Measurements from ENCODE around the gene COA8. TPM values are rescaled to one million over a fixed set of nuclear protein-coding genes. Genes with fewer than 3 reads are reported as not detected.

Gene COA8
- total and polyA plus RNA-seq, 2 of the 4 experiments (the other 2 are of a cell fraction), result 12.2 to 21.1 TPM

GRCh38 chr14:103597623-103598377, 35.0 kb downstream of the COA8 start:
- no peak overlapping the region for H3K27ac ChIP-seq (ENCODE audit: insufficient read depth, low read length)
- intact Hi-C loops (cut with micrococcal nuclease), result loop anchor here (2.0 kb wide), 1 partner anchor 31 kb away; the partner anchor contains the start of gene KLC1
- no peak overlapping the region for H2BK15ac ChIP-seq (ENCODE audit: low read depth, low read length)
- H2BK120ac ChIP-seq (ENCODE audit: low read depth, low read length), result no peak overlapping the region
- ATAC-seq (ENCODE audit: low read depth), result peak; percentile 96
- H3K4me3 ChIP-seq (ENCODE audit: insufficient read depth, low read depth, low read length), result no peak overlapping the region
- H3K36me3 ChIP-seq (ENCODE audit: control insufficient read depth, insufficient read depth, low read length), result no peaks in the 10 kb centered on the region
- no peak overlapping the region for H3K23ac ChIP-seq (ENCODE audit: low read depth, low read length)
- H3K9me3 ChIP-seq (ENCODE audit: control insufficient read depth, insufficient read depth, low read length), result no peaks in the 10 kb centered on the region
- H2BK20ac ChIP-seq (ENCODE audit: low read depth, low read length), result no peak overlapping the region
- no TSS peak for BruUV-seq (replicated peaks)
- peaks cover 0 to 16% of the 10 kb centered on the region in 2 experiments; a peak in 1 of 4 replicates for H3K79me1 ChIP-seq (ENCODE audit: low read depth in 1 of 2, low read length in 2 of 2)
- no peak overlapping the region for H2BK5ac ChIP-seq (ENCODE audit: low read depth, low read length, poor library complexity, severe bottlenecking)
- H3K27me3 ChIP-seq (ENCODE audit: control insufficient read depth, insufficient read depth, low read length), result no peaks in the 10 kb centered on the region
- H2AK5ac ChIP-seq (ENCODE audit: low read depth, low read length), result peak overlapping the region; percentile 56; the same call in 1 of the 2 replicates
- no peak overlapping the region for H3K56ac ChIP-seq (ENCODE audit: extremely low read depth, insufficient read depth, low read length)
- dilution Hi-C loops (cut with HindIII; ENCODE audit: low sequenced_read_pairs, unreplicated experiment), result no loop called here
- peaks cover 8% of the 10 kb centered on the region for H4K20me1 ChIP-seq (ENCODE audit: insufficient read depth, low read length)
- no peak overlapping the region; the same call in 1 of the 2 replicates for H4K91ac ChIP-seq (ENCODE audit: insufficient read depth, low read depth, low read length)
- H3K18ac ChIP-seq (ENCODE audit: low read depth, low read length), result no peak overlapping the region
- in situ Hi-C loops (cut with MboI; ENCODE audit: low sequenced_read_pairs), result no loop called here
- DNase-seq, result peak; percentile 95
- peaks cover 9% of the 10 kb centered on the region for H3K9me1 ChIP-seq (ENCODE audit: insufficient read depth, low read length)
- ChIA-PET CTCF (no interaction called here), POLR2A (ENCODE audit: unreplicated experiment) (no interaction called here)
- peak overlapping the region; percentile 52 for H3K4ac ChIP-seq (ENCODE audit: low read depth, low read length)
- no peak overlapping the region for H4K8ac ChIP-seq (ENCODE audit: low read depth in 2 of 2, low read length in 2 of 2)
- peak overlapping the region; percentile 67 for H2AFZ ChIP-seq (replicated peaks; ENCODE audit: low read length, poor library complexity)
- no peak overlapping the region for H4K5ac ChIP-seq (ENCODE audit: low read depth, low read length)
- WGBS, 2 experiments (ENCODE audit: extremely low coverage in 2 of 2, insufficient read length in 1 of 2), result 50% methylated on average over 5 of the region's 10 CpGs; no CpG with 5 or more reads in 1 of the 2 experiments
- H3K14ac ChIP-seq (replicated peaks; ENCODE audit: low read depth, low read length), result peak overlapping the region; percentile 64; the same call in 1 of the 2 replicates
- TF ChIP-seq BHLHE40 (IDR thresholded peaks at IDR 0.05; ENCODE audit: low read depth, low read length) (peak; percentile 77), RCOR1 (IDR thresholded peaks at IDR 0.05; ENCODE audit: insufficient replicate concordance, low read length) (peak; percentile 53), CEBPB (IDR thresholded peaks at IDR 0.05; ENCODE audit: low read depth, low read length) (no peak), MAZ (IDR thresholded peaks at IDR 0.05; ENCODE audit: borderline replicate concordance, low read depth, low read length) (peak; percentile 15; the same call in 1 of the 2 replicates), POLR2A (IDR thresholded peaks at IDR 0.05; ENCODE audit: low read depth, low read length) (no peak), CHD1 (IDR thresholded peaks at IDR 0.05; ENCODE audit: low read depth, low read length) (no peak), MXI1 (IDR thresholded peaks at IDR 0.05; ENCODE audit: borderline replicate concordance, low read depth, low read length) (0 out of 2 replicates have a peak, but pooled peaks have one; percentile 32), FOS (IDR thresholded peaks at IDR 0.05; ENCODE audit: low read depth, low read length) (peak; percentile 99)
- H3K4me2 ChIP-seq (ENCODE audit: low read depth, low read length), result no peak overlapping the region
- peak overlapping the region; percentile 47 for H2AK9ac ChIP-seq (replicated peaks; ENCODE audit: low read depth, low read length, poor library complexity)
- no peak overlapping the region for H3K9ac ChIP-seq (ENCODE audit: low read depth, low read length)
- H3K4me1 ChIP-seq (ENCODE audit: control insufficient read depth, insufficient read depth, low read length), result peaks cover 12% of the 10 kb centered on the region
